Measurements from ENCODE around the gene CPNE4.
"Not testable (repeated sequence)": the region's sequence is repeated elsewhere in the genome, so short reads cannot be mapped to it uniquely, and the experiment has no call there.

CPNE4 gene

GRCh38 chr3:131518680-131519079 is 516.1 kb downstream of the CPNE4 start:
- no peak for FAIRE-seq

- FAIRE-seq: no peak
Observed at GRCh38 chr3:131505421-131505820, 529.4 kb downstream of the CPNE4 start.

GRCh38 chr3:131503320-131503635 is 531.5 kb downstream of the CPNE4 start:
- FAIRE-seq: no peak

GRCh38 chr3:131502530-131503319 is 532.1 kb downstream of the CPNE4 start, which contains the start of gene MRPL3:
TSS of gene MRPL3 (minus strand) at chr3:131502971. CDS start at chr3:131502821, 150 bp downstream.
- no peak for FAIRE-seq

- FAIRE-seq: no peak
Observed at GRCh38 chr3:131501949-131502348, 532.9 kb downstream of the CPNE4 start.

GRCh38 chr3:131494706-131495105 is 540.1 kb downstream of the CPNE4 start:
- no peak for FAIRE-seq

- no peak for FAIRE-seq
Observed at GRCh38 chr3:131491775-131492174, 543.0 kb downstream of the CPNE4 start.

- FAIRE-seq: no peak
Observed at GRCh38 chr3:131491084-131491483, 543.7 kb downstream of the CPNE4 start.

- FAIRE-seq: not testable (repeated sequence)
Observed at GRCh38 chr3:131486545-131486944, 548.3 kb downstream of the CPNE4 start.

- FAIRE-seq: no peak
Observed at GRCh38 chr3:131485119-131485518, 549.7 kb downstream of the CPNE4 start.

- no peak for FAIRE-seq
Observed at GRCh38 chr3:131484496-131485111, 550.2 kb downstream of the CPNE4 start.

Measured in G401.6 (cell line).